Measurements from ENCODE around the gene MARK3.

MARK3 gene

GRCh38 chr14:103552011-103552845 is 167.0 kb downstream of the MARK3 start:
- no peak for DNase-seq

DNA sequence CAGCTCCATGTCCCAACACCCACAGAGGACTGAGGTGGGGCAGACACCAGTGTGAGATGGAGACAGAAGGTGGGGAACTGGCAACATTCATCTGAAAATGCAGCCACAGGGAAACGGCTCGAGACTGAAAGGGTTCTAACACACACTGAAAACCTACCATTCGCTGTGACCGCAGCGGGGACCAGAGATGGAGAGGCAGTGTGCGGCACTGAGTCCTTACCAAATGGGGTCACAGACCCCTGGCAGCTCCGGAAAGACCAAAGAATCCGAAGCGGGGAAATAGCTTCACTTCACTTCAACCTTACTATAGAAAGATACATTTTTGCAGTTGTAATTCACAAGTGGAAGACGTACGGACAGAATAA is 167.6 kb downstream of the MARK3 start:
- no peak for DNase-seq

All from stimulated activated CD4-positive, alpha-beta T cell treated with anti-CD3 and anti-CD28 coated beads, Interleukin-2, amount 100 ng/mL, for 24 hours (primary cell).